ENCODE results near the gene RAPSN. TPM values are rescaled to one million over a fixed set of nuclear protein-coding genes. Genes with fewer than 3 reads are reported as not detected.
A peak's percentile ranks its signal among the peaks of the same experiment; 100 is the strongest.

RAPSN gene
- total RNA-seq, 1 donor from 2014 or later: 0.16 TPM

GRCh38 chr11:47426062-47426956 lies 22.6 kb downstream of the RAPSN start, which contains the start of gene PSMC3:
PSMC3 (minus strand) TSS chr11:47426439; CDS start chr11:47426279, 160 bp downstream.
- peak; percentile 98 for DNase-seq (ENCODE audit: low read depth, low spot score)
- Mint-ChIP-seq H3K9me3 (no peaks in the 10 kb centered on the region), H3K4me1 (peaks cover 26% of the 10 kb centered on the region), H3K27me3 (ENCODE audit: low read depth) (no peaks in the 10 kb centered on the region), H3K4me3 (peak within 1 kb of the TSS; percentile 99), H3K27ac (ENCODE audit: unreplicated experiment) (peak within 1 kb of the TSS; percentile 100), H3K36me3 (ENCODE audit: low read depth) (peaks cover 14% of the 10 kb centered on the region)
- TF ChIP-seq CTCF (conservative IDR thresholded peaks at IDR 0.05): no peak

DNA sequence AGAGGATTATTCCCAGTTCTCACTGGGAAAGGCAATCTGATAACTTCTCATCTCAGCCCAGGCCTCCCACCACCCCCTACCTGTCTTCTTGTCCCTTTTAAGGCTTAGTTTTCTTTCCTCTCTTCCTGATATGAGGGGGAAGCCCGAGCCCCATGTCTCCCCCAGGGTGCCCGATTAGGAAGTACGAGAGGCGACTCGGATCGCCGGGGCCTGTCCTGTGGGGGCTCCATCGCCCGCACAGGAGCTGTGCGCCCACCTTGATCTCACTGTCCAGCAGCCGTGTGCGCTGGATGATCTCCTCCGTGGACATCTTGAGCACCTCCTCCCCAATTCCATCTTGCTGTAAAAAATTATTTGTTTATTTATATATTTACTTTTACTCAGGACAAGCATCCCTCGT lies 23.3 kb downstream of the RAPSN start:
- Mint-ChIP-seq H3K9me3 (no peaks in the 10 kb centered on the region), H3K4me1 (peaks cover 26% of the 10 kb centered on the region), H3K4me3 (peak overlapping the region; percentile 99), H3K27me3 (ENCODE audit: low read depth) (no peaks in the 10 kb centered on the region), H3K36me3 (ENCODE audit: low read depth) (peaks cover 14% of the 10 kb centered on the region), H3K27ac (ENCODE audit: unreplicated experiment) (peak overlapping the region; percentile 100)
- no peak for TF ChIP-seq CTCF (conservative IDR thresholded peaks at IDR 0.05)
- DNase-seq (ENCODE audit: low read depth, low spot score): no peak

- Mint-ChIP-seq H3K9me3 (no peaks in the 10 kb centered on the region), H3K27ac (ENCODE audit: unreplicated experiment) (no peak overlapping the region), H3K27me3 (ENCODE audit: low read depth) (no peaks in the 10 kb centered on the region), H3K36me3 (ENCODE audit: low read depth) (peaks cover 6% of the 10 kb centered on the region), H3K4me3 (peak overlapping the region; percentile 59), H3K4me1 (no peaks in the 10 kb centered on the region)
- TF ChIP-seq CTCF (conservative IDR thresholded peaks at IDR 0.05): no peak
- DNase-seq (ENCODE audit: low read depth, low spot score): no peak
These were observed 30.3 kb downstream of the RAPSN start for GRCh38 chr11:47418454-47419259.

GRCh38 chr11:47417712-47418111 lies 31.2 kb downstream of the RAPSN start:
- Mint-ChIP-seq H3K36me3 (ENCODE audit: low read depth) (peaks cover 6% of the 10 kb centered on the region), H3K27me3 (ENCODE audit: low read depth) (no peaks in the 10 kb centered on the region), H3K4me1 (no peaks in the 10 kb centered on the region), H3K9me3 (no peaks in the 10 kb centered on the region), H3K27ac (ENCODE audit: unreplicated experiment) (peak overlapping the region; percentile 57), H3K4me3 (peak overlapping the region; percentile 59)
- no peak for TF ChIP-seq CTCF (conservative IDR thresholded peaks at IDR 0.05)
- no peak for DNase-seq (ENCODE audit: low read depth, low spot score)

GRCh38 chr11:47415949-47416472 lies 32.9 kb downstream of the RAPSN start:
- no peak for DNase-seq (ENCODE audit: low read depth, low spot score)
- H3K27ac Mint-ChIP-seq (ENCODE audit: unreplicated experiment): no peak overlapping the region
- no peaks in the 10 kb centered on the region for H3K9me3 Mint-ChIP-seq
- TF ChIP-seq CTCF (conservative IDR thresholded peaks at IDR 0.05): no peak
- H3K4me1 Mint-ChIP-seq: no peaks in the 10 kb centered on the region
- H3K36me3 Mint-ChIP-seq (ENCODE audit: low read depth): peaks cover 6% of the 10 kb centered on the region
- H3K27me3 Mint-ChIP-seq (ENCODE audit: low read depth): no peaks in the 10 kb centered on the region
- H3K4me3 Mint-ChIP-seq: peak overlapping the region; percentile 51
